NCI-H1694 treated with DMSO at 0.1 percent for 48 hours (cell line): ENCODE results near the gene PPP1R1A.

Experiments used
- DNase-seq: peaks from one replicate; lab custom pipeline; 2025; lab: John Stamatoyannopoulos, UW

Gene PPP1R1A

DNA sequence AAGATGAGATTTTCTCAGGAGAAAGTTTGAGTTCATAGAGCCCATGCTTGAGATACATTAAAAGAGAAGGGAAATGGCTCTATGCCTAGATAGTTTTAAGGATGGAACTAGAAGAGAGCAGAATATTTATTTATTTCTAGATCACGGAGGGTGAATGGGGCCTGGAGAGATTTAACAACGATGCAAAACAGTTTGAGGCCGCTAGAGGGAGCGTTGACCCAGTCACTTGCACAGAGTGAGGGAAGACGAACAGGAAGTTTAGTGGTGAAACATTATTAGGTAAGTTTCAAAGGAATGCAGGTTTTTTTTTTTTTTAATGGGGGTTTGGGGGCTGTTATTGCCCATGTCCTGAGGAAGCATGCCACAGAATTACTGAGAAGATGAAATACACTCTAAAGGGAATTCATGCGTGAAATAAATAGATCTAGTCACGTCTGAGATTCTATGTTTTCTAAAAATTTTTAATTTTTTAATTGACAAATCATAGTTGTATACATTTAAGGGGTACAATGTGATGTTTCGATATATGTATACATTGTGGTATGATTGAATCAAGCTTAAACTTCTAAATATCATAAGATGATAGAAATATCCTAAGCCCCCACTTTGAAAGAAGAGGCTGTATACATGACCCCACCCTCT is 14.8 kb upstream of the PPP1R1A start:
- peak; percentile 39 for DNase-seq

DNA sequence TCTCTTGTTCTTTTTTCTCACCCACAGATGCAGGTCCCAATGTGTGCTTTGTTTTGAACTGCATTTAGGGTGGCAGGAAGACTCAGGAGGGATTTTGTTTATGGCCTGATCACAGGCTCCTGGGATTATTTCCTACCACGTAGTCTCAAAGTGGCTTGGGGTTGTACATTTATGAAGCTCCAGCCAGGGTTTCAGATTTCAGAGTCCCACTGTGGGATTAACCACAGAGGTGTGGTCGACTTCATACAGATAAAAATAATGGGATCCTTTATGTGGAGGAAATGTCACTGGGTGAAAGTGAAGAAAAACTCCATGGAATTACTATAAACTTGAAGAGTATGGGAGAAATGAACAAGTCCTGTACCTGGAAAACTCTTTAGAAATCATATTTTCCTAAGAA is 14.2 kb upstream of the PPP1R1A start:
- DNase-seq, result no peak

DNA sequence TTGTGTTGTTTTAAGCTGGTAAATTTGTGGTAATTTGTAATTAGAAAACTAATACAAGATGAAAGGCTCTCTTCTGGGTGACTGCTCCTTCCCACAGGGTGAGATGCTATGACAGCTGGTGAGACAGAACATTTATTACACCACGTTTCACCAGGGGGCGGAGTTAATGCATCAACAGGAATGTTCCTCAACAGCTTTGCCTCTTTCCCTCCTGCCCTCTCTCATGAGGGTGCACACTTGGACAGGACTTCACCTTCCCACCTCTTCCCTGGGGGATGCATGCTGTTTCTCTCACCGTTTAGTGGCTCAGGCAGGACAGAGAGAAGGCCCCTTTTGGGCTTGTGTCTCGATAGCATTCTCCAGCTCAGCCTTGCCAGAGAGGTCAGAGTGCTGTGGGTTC is 13.4 kb upstream of the PPP1R1A start:
- no peak for DNase-seq

GRCh38 chr12:54598970-54599369 is 10.5 kb upstream of the PPP1R1A start:
- DNase-seq, result no peak

DNA sequence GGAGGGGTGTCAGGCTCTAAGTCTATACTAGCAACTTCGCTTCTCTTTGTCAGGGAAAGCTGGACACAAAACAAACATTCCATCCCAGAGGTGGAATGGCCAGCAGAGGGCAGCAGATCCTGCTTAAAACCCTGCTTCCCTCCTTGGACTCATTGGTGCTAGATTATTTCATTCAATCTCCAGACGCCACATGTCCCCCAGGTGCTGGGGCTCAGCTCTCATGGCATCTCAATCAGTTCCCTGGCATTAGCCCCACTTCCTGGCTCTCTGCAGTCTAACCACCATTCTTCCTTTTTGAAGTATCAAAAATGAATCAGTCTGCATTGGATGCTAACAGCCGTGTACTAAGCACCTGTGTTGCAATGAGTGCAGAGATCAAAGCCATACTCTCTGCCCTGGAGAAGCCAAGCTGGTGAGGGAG is 8.1 kb upstream of the PPP1R1A start:
- DNase-seq, result peak; percentile 3

DNA sequence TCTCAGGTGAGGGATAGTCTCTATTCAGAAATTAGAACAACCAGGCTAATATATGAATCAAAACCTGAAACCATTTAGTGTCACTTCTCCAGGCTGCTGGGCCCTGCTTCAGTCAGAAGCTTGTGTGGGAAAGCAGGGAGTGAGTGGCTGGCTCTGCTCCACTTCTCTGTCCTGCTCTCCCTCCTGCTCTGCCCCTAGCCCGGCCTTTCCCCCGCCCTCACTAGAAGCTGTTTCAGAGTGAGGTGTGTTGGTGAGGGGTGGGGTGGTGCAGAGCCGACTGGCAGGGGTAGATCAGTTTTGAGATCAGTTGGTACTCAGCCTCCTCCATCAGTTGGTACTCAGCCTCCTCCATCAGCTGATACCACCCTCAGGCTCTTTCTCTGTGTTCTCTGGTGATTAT is 7.0 kb upstream of the PPP1R1A start:
- no peak for DNase-seq

GRCh38 chr12:54593725-54594124 is 5.3 kb upstream of the PPP1R1A start:
- DNase-seq, result no peak

DNA sequence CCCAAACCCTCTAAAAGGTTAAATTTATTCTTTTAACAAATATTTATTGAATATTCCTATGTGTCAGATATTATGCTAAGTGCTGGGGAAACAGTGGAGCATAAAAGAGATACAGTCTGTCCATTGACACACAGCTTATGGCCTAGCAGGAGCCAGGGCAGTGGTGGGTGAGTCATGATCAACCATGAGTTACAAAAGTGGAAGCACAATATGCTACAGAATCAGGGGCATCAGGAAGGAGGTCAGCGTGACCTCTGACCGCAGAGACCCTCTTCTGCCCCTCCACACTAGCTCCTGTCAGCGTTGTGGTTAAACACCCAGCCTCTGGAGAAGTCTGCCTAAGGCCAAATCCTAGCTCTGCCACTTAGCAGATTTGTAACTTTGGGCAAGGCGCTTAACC is 4.7 kb upstream of the PPP1R1A start:
- DNase-seq, result no peak

DNA sequence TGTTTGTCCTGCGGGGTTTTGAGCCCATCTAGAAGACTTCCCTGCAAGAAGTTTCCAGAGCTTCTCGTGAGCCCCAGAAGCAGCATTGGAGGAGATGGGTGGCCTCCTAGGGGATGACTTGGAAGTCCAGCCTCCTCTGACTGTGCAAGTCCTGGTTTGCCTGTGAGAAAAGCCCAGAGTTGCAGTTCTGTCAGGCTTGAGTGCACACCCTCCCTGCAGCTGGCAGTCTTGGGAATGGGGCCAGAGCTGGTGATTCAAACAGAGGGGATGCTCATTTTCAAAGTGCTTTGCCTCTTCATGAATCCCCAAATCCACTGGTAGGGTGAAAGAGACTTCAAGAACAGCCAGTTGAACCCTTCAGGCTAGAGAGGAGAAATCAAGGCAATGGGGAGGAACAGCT is 3.9 kb upstream of the PPP1R1A start:
- no peak for DNase-seq

- DNase-seq, result no peak
These were observed 2.6 kb upstream of the PPP1R1A start for GRCh38 chr12:54590978-54591591.

- DNase-seq, result no peak
These were observed 1.5 kb upstream of the PPP1R1A start for GRCh38 chr12:54589964-54590363.

GRCh38 chr12:54588890-54589267 is 420 bp upstream of the PPP1R1A start:
- no peak for DNase-seq

DNA sequence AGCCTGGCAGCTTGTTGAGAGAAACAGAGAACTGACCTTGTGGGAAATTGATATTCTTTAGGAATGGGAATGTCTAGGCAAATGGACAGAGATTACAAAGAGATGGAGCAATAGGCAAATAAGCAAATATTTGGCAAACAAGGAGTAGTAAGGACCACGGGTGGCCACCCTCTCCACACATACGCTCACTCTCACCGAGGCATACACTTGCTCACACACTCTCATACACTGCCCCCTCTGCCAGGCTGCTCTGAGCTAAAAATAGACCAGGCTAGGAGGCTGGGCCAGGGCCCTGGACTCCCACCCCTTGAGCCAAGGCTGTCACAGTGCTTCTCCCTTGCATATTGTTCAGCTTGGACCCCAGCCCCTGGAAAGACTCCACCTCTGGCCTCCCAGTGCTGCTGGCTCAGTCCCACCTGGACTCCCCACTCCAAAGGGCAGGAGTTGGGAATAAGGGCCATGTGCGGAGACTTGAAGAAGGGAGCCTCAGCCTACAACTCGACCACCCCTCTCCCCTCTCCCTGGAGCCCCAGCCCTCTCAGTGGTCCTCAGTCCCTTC is 1.1 kb downstream of the PPP1R1A start:
- no peak for DNase-seq

- DNase-seq, result no peak
These were observed 1.8 kb downstream of the PPP1R1A start for GRCh38 chr12:54586620-54587019.

DNA sequence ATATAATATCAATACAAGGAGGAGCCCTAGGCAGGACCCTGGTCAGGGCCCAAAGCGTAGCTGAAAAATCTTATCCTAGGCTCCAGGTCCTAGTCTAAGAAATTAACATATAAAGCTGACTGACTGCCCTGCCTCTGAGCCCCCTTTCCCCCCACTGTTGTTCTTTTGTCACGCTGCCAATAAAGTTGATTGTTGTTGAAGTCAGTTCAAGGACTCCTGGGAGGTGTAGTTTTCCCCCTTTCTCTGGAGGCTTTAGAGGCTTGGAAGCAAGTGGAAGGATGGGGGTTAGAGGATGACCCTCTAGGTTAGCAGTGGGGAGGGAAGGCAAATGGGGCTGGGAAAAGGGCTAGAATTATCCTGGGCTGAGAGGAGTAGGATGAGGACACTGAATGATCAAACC is 3.2 kb downstream of the PPP1R1A start:
- DNase-seq, result no peak

DNA sequence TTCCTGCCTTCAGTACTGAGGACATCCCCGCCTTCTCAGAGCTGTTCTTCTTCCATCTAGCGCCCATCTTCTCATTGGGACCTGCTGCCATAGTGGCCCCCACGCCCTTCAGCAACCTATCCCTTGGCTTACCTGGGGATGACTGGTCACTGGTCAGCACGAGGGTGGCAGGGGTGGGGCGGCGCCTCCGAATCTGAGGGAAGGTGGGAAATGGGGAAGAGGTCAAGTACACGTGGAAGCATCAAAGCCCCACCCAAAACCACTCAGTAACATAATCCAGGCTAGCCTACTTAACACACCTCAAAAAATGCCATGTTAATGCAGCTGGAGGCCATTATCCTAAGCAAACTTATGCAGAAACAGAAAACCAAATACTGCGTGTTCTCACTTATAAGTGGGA is 4.3 kb downstream of the PPP1R1A start:
- no peak for DNase-seq

GRCh38 chr12:54583726-54584125 is 4.7 kb downstream of the PPP1R1A start:
- DNase-seq, result no peak

DNA sequence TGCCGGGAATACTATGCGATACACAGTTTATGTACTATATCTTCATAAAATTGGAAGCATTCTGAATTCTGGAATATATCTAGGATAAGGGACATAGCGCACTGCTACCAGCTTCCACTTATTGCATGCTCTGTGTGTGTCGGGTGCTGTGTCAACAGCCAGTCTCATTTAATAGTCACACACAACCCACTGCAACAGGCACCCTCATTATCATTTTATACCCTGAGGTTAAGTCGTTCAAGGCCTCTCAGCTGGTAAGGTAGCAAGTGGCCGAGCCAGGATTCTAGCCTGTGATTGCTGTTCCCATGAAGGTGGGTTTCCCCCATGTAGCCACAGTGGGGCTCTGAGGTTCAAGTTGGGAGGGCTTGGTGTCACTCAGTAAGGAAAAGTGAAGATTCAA is 7.0 kb downstream of the PPP1R1A start:
- DNase-seq, result no peak

DNA sequence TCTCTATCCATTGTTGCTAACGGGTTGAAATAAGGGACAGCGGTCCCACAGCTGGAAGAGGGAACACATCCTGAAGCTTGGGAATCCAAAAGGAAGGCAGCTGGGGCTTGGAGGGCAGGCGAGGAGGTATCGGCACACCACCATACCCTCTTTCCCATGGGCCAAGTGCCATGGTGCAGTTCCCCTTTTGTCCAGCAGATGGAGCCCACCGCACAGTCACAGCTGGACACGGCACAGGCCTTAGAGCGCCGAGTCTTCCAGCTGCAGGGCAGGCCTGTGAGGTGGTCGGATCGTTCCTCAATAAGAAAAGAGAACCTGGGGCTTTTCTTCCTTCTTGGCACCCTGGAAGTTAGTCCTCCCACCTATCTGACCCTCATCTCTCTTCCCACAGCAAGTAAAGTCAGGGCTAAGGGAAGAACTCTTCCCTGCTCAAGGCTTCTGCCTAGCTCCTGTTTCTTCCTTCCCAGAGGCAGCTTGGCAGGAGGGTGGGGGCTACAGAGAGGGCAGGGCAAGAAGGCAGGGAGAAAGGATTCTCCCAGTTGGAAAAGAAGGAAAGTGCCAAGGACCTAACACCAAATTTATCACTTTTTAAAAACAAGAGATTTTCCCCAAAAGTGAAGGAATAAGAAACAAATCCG is 8.6 kb downstream of the PPP1R1A start:
- DNase-seq, result peak; percentile 1

DNA sequence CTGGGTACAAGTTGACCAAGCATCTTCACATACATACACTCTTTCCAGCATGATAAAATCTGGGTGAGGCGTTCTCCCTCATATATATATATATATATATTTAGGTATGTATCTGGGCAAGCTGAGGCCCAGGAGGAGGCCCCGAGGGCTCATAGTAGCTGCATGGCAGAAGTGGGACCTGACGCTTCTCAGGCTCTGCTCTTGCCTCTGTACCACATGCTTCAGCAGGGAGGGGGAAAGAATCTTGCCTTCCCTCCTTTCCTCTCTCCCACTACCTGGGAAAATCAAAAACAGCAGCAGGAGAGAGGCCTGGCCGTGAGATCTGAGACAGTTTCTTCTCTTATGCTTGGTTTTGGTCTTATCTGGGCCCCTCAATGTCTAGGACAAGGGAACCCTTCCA is 9.2 kb downstream of the PPP1R1A start:
- DNase-seq, result no peak

DNA sequence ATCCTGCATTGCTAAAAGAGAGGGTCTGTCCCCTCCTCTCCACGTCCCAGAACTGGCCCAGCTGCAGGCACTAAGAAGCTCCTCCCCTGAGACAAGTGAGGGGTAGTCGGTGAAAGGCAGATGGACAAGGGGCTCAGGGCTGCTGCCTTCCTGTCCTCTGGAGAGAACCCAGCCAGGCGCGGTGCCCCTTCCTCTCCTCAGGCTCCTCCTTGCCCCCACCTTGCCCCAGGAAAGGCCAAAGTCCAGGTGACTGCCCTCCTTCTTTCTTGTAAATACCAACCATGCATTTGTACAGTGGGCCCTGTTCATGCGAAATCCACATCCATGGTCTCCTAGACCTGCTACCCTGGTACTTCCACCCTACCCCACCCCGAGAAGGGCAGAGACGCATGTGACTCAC is 9.7 kb downstream of the PPP1R1A start:
- no peak for DNase-seq

DNA sequence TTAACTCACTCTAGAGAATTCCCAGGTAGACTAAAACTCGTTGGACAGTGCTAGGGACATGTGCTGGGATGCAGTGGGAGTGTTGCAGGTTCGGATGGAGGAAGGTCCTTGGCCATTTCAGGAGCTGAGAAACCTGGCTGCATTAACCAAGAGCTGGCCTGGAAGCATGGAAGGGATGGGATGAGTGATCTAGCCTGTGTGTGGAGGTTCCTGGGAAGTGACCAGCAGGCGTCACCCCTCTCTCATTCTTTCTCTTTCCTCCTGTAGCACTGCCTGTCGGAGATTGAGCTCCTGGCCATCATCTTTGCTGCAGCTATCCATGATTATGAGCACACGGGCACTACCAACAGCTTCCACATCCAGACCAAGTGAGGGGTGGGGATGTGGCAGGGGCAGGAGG is 15.6 kb downstream of the PPP1R1A start:
- DNase-seq, result no peak
